ENCODE measurements around the gene TRIM9.
"Not testable (repeated sequence)": the region's sequence is repeated elsewhere in the genome, so short reads cannot be mapped to it uniquely, and the experiment has no call there.

Gene TRIM9

DNA sequence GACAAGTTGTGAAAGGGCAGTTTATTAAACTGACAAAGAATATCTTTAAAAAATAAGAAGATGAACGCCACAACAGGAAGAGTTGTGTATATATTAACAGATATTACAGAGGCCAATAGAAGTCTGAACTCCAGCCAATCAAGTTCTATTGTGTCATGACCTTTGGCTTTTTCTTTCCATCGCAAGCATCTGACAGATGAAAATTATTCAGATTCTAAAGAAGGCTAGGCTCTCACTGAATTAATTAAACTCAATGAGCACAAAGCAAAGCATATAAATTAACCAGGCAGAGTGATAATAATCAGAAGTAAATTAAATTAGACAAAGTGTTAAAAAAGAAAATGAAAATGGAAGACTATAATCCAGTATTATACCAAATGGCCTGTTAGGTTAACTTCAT lies 88.6 kb downstream of the TRIM9 start:
- H3K9ac ChIP-seq (ENCODE audit: low read depth, low read length), result no peak overlapping the region
- no peaks in the 10 kb centered on the region for H3K9me3 ChIP-seq (ENCODE audit: control insufficient read depth, insufficient read depth, low read length)
- H3K27ac ChIP-seq (ENCODE audit: low read depth, low read length), result no peak overlapping the region

DNA sequence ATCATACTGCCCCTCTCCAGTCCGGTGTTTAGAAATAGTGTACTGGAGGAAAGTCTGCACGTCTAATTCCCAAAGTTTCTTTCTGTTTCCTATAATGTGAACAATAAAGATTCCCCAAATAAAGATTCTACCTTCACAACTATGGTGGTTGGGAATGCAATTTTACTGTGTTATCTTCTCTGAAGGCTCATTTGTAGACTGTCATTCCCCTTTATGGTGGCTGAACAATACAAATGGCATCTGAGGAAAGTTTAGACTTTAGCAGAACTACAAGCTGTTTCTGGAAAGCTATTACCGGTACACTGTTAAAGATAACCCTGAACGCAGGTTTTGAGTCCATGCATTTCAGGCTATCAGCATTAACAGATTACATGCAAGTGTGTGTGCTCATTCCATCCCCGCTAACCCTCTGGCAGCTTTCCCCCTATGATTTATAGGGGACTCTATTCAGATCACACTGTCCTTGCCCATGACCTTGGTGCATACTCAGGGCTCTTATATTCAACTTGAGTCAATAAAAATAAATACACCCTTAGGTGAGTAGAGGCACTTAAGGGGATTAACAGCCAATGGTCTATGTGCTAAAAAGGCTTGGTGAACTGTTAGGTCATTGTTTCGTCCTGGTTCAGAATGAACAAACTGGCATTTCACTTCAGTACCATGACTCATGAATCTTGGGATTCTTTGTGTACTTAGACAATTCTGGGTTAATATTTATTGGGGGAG lies 89.9 kb downstream of the TRIM9 start:
- Histone ChIP-seq H3K36me3 (ENCODE audit: control insufficient read depth, insufficient read depth, low read length) (no peaks in the 10 kb centered on the region), H3K9ac (ENCODE audit: low read depth, low read length) (no peak overlapping the region), H3K4me3 (ENCODE audit: low read depth, low read length) (no peak overlapping the region), H3K27me3 (ENCODE audit: control insufficient read depth, insufficient read depth, low read length) (no peaks in the 10 kb centered on the region), H3K4me1 (ENCODE audit: control insufficient read depth, insufficient read depth, low read length) (no peaks in the 10 kb centered on the region), H3K27ac (ENCODE audit: low read depth, low read length) (no peak overlapping the region), H3K9me3 (ENCODE audit: control insufficient read depth, insufficient read depth, low read length) (no peaks in the 10 kb centered on the region)

More for the DNA sequence above, 88.6 kb downstream of the TRIM9 start:
- Histone ChIP-seq H3K4me1 (ENCODE audit: control insufficient read depth, insufficient read depth, low read length) (no peaks in the 10 kb centered on the region), H3K36me3 (ENCODE audit: control insufficient read depth, insufficient read depth, low read length) (no peaks in the 10 kb centered on the region), H3K27me3 (ENCODE audit: control insufficient read depth, insufficient read depth, low read length) (no peaks in the 10 kb centered on the region), H3K4me3 (ENCODE audit: low read depth, low read length) (no peak overlapping the region)

DNA sequence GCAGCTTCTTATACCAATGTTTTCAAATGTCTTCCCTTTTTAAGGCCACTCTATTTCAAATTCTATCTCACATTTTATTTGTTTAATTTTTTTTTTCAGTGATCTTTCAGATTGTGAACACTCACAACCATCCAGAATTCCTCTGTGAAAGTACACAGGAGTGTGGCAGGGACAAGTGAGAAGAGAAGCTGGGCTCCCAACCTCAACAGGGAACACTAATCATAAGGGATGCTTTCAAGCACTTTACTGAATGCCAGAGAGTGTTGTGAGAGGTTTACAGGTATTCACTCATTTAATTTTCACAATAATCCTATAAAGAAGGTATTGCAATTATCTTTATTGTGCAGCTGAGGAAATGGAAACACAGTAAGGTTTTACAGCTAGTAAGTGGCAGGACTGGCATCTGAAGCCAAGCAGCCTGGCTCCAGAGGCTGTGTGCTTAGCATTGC lies 90.5 kb downstream of the TRIM9 start:
- Histone ChIP-seq H3K4me1 (ENCODE audit: control insufficient read depth, insufficient read depth, low read length) (no peaks in the 10 kb centered on the region), H3K27ac (ENCODE audit: low read depth, low read length) (no peak overlapping the region), H3K4me3 (ENCODE audit: low read depth, low read length) (no peak overlapping the region), H3K27me3 (ENCODE audit: control insufficient read depth, insufficient read depth, low read length) (no peaks in the 10 kb centered on the region), H3K36me3 (ENCODE audit: control insufficient read depth, insufficient read depth, low read length) (no peaks in the 10 kb centered on the region), H3K9ac (ENCODE audit: low read depth, low read length) (no peak overlapping the region), H3K9me3 (ENCODE audit: control insufficient read depth, insufficient read depth, low read length) (no peaks in the 10 kb centered on the region)

DNA sequence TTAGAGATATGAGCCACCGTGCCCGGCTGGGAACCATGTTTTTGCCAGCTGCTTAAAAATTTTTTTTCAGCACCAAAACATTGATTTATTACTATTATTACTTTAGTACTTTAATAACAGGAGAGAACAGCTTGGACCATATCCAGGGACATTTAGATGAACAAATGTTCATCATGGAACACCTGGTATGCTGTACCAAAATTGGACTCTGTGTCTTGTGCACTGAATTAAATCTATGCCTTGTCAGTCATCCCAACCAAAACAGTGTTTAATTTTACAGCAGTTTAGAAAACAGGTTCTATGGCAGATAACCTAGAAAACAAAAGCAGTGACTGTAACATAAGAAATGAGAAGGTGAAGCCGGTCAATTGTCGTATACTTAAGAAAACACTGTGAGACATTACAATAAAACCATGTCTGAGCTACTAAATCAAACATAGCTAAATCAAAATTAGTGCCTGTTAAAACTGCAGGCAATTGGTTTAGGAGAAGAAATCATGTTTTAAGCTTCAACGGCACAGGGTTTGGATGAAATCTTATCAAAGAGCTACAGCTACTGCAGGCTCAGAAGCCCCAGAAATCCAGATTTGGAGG lies 92.4 kb downstream of the TRIM9 start:
- no peaks in the 10 kb centered on the region for H3K27me3 ChIP-seq (ENCODE audit: control insufficient read depth, insufficient read depth, low read length)
- no peaks in the 10 kb centered on the region for H3K9me3 ChIP-seq (ENCODE audit: control insufficient read depth, insufficient read depth, low read length)
- no peak overlapping the region for H3K9ac ChIP-seq (ENCODE audit: low read depth, low read length)
- H3K4me1 ChIP-seq (ENCODE audit: control insufficient read depth, insufficient read depth, low read length), result 0 out of 2 replicates have a peak, but pooled peaks cover 5% of the 10 kb centered on the region
- no peak overlapping the region for H3K27ac ChIP-seq (ENCODE audit: low read depth, low read length)
- H3K36me3 ChIP-seq (ENCODE audit: control insufficient read depth, insufficient read depth, low read length), result no peaks in the 10 kb centered on the region
- H3K4me3 ChIP-seq (ENCODE audit: low read depth, low read length), result no peak overlapping the region

DNA sequence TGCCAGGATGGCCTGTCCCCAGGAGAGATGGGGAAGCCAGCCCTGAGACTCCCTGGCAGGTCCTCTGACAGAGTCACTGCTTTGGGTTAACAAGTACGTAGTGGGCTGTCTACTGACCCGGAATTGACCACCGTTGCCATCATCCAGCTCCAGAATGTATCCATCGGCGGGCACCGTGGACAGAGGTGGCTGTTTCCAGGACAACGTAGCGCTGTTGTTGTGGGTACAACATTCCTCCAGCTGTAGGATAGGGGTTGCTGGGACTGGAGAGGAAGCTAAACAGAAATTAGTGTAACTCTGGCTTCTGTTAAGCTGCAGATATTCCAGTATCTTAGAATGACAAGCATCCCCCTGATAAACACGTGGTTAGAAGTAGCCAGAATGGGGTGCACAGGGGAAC lies 94.3 kb downstream of the TRIM9 start:
- H3K27me3 ChIP-seq (ENCODE audit: control insufficient read depth, insufficient read depth, low read length), result no peaks in the 10 kb centered on the region
- H3K27ac ChIP-seq (ENCODE audit: low read depth, low read length), result no peak overlapping the region
- H3K4me3 ChIP-seq (ENCODE audit: low read depth, low read length), result no peak overlapping the region
- no peaks in the 10 kb centered on the region for H3K36me3 ChIP-seq (ENCODE audit: control insufficient read depth, insufficient read depth, low read length)
- H3K9ac ChIP-seq (ENCODE audit: low read depth, low read length), result no peak overlapping the region
- no peaks in the 10 kb centered on the region for H3K9me3 ChIP-seq (ENCODE audit: control insufficient read depth, insufficient read depth, low read length)
- H3K4me1 ChIP-seq (ENCODE audit: control insufficient read depth, insufficient read depth, low read length), result 0 out of 2 replicates have a peak, but pooled peaks cover 5% of the 10 kb centered on the region

DNA sequence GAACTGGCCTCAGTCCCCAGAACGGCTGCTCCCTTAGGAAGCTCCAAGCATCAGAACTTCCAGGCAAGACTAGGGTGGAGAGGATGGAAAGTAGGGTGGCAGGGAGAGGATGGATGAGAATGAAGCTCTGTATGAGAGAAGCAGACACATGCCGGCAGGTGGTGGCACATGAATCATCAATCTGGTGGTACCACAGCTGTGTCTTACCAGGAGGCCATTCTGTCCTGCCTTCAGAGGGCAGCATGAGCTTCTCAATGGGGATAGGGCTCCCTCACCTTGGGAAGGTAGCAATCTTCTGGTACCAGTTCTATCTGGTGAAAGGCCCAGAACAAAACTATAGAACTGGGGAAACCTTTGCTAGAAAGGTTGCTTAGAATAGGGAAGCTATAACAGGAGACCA lies 95.2 kb downstream of the TRIM9 start:
- H3K4me1 ChIP-seq (ENCODE audit: control insufficient read depth, insufficient read depth, low read length), result 0 out of 2 replicates have a peak, but pooled peaks cover 5% of the 10 kb centered on the region
- H3K27ac ChIP-seq (ENCODE audit: low read depth, low read length), result no peak overlapping the region
- H3K9ac ChIP-seq (ENCODE audit: low read depth, low read length), result no peak overlapping the region
- H3K9me3 ChIP-seq (ENCODE audit: control insufficient read depth, insufficient read depth, low read length), result no peaks in the 10 kb centered on the region
- H3K36me3 ChIP-seq (ENCODE audit: control insufficient read depth, insufficient read depth, low read length), result no peaks in the 10 kb centered on the region
- no peak overlapping the region for H3K4me3 ChIP-seq (ENCODE audit: low read depth, low read length)
- no peaks in the 10 kb centered on the region for H3K27me3 ChIP-seq (ENCODE audit: control insufficient read depth, insufficient read depth, low read length)

DNA sequence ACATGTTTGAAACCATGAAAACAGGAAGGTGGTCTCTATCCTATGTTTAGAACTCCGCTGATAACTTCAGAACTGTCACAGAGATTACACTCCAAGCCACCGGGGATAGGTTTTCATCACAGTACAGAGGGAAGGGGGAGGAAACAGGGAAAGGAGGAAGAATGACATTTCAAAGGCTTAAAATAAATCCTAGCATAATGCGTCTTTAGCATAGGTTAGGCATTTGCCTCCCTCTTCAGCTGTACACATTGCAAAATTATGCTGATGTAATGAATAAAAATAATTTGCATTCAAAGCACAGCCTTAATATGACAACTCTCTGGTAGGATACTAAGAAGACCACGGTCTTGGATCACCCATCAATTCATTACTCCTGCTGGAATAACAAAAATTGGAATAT lies 96.3 kb downstream of the TRIM9 start:
- no peak overlapping the region for H3K27ac ChIP-seq (ENCODE audit: low read depth, low read length)
- no peaks in the 10 kb centered on the region for H3K9me3 ChIP-seq (ENCODE audit: control insufficient read depth, insufficient read depth, low read length)
- no peak overlapping the region for H3K9ac ChIP-seq (ENCODE audit: low read depth, low read length)
- no peaks in the 10 kb centered on the region for H3K27me3 ChIP-seq (ENCODE audit: control insufficient read depth, insufficient read depth, low read length)
- 0 out of 2 replicates have a peak, but pooled peaks cover 5% of the 10 kb centered on the region for H3K4me1 ChIP-seq (ENCODE audit: control insufficient read depth, insufficient read depth, low read length)
- H3K36me3 ChIP-seq (ENCODE audit: control insufficient read depth, insufficient read depth, low read length), result no peaks in the 10 kb centered on the region
- H3K4me3 ChIP-seq (ENCODE audit: low read depth, low read length), result no peak overlapping the region

DNA sequence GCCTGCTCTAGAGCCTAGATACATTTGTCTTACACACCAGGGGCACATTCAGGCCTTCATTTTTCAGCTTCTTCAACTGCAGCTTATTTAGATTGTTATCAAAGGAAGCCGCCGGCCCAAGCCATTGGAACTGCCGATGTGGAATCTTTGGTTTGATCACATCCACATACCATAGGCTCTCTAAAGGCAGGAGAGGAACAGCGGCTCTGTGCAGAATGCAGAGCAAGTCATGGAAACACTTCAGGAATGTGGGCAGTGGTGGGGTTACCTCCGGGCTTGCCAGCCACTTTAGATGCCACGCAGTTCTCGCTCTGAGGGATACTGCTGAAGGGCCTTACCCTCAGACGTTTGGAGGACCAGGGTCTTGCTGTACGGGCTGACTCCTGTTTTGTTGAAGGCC lies 97.2 kb downstream of the TRIM9 start:
- H3K4me3 ChIP-seq (ENCODE audit: low read depth, low read length), result no peak overlapping the region
- no peak overlapping the region for H3K27ac ChIP-seq (ENCODE audit: low read depth, low read length)
- 0 out of 2 replicates have a peak, but pooled peaks cover 5% of the 10 kb centered on the region for H3K4me1 ChIP-seq (ENCODE audit: control insufficient read depth, insufficient read depth, low read length)
- H3K9me3 ChIP-seq (ENCODE audit: control insufficient read depth, insufficient read depth, low read length), result no peaks in the 10 kb centered on the region
- no peaks in the 10 kb centered on the region for H3K36me3 ChIP-seq (ENCODE audit: control insufficient read depth, insufficient read depth, low read length)
- H3K27me3 ChIP-seq (ENCODE audit: control insufficient read depth, insufficient read depth, low read length), result no peaks in the 10 kb centered on the region
- no peak overlapping the region for H3K9ac ChIP-seq (ENCODE audit: low read depth, low read length)

DNA sequence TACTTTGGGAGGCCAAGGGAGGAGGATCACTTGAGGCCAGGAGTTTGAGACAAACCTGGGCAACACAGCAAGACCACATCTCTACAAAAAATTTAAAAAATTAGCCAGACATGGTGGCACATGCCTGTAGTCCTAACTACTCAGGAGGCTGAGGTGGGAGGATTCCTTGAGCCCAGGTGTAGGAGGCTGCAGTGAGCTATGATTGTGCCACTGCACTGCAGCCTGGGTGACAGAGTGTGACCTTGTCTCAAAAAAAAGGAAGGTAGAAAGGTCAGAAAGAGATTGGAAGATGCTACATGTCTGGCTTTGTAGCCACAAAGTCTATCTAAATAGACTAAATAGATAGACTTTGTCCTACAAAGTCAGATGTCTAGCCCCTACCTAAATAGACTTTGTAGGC lies 100.7 kb downstream of the TRIM9 start:
- not testable (repeated sequence) for H3K36me3 ChIP-seq (ENCODE audit: control insufficient read depth, insufficient read depth, low read length); H3K9ac ChIP-seq (ENCODE audit: low read depth, low read length); H3K4me3 ChIP-seq (ENCODE audit: low read depth, low read length); H3K4me1 ChIP-seq (ENCODE audit: control insufficient read depth, insufficient read depth, low read length); H3K27me3 ChIP-seq (ENCODE audit: control insufficient read depth, insufficient read depth, low read length); H3K27ac ChIP-seq (ENCODE audit: low read depth, low read length); H3K9me3 ChIP-seq (ENCODE audit: control insufficient read depth, insufficient read depth, low read length)

DNA sequence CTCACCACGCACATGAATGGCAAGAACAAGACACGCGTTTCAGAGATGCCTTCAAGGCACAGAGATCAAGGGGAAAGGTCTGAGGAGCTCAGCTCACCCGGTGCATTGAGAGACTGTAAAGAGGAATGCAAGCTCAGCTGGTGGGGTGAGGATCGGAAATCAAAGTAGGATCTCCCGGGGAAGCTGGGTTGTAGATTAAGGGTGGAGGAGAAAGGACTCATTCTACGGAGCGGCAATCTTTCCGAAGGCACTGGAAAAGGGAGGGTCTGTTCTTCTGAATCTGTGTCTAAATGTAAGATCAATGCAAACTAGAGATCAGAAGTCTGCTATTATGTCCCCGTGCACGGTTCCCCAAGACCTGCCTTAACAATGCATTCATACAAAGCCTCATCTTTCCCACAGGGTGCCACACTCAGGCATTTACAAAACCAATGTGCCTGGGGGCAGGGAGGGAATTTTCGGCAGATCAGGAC lies 109.0 kb downstream of the TRIM9 start:
- H3K27me3 ChIP-seq (ENCODE audit: control insufficient read depth, insufficient read depth, low read length), result no peaks in the 10 kb centered on the region
- no peaks in the 10 kb centered on the region for H3K36me3 ChIP-seq (ENCODE audit: control insufficient read depth, insufficient read depth, low read length)
- no peaks in the 10 kb centered on the region for H3K9me3 ChIP-seq (ENCODE audit: control insufficient read depth, insufficient read depth, low read length)
- no peak overlapping the region for H3K9ac ChIP-seq (ENCODE audit: low read depth, low read length)
- H3K27ac ChIP-seq (ENCODE audit: low read depth, low read length), result no peak overlapping the region
- H3K4me1 ChIP-seq (ENCODE audit: control insufficient read depth, insufficient read depth, low read length), result peaks cover 31% of the 10 kb centered on the region
- H3K4me3 ChIP-seq (ENCODE audit: low read depth, low read length), result no peak overlapping the region

DNA sequence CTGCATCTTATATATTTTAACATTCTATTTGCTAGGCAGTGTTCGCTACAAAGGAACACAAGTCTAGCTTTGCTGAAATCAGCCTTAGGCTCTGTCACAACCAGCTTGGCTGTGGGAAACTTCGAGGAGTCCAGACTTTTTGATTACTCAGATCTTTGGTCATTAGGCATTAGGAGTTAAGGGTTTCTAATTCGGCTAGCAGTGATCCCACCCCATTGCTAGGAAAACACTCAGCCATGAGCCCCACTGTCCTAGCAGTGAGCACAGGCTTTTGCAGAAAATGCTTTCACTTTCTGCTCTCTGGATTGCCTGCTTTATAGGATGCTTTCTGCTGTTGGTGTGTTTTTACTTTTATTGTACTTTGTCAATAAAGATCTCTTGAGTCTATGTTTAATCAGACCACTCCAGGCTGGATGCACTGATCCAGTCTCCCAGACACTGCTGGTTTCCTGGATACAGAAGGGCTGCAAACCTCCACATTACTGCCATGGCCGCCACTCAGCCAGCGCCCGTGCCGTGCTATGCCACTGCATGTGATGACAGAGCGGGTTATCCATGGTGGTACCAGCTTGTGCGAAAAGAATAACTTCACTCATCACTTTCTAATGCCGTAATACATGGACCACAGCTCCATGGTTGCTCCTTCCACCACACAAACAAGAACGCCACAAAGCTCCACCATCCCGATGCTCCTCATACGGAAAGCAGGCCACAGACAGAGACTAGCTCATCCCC lies 109.6 kb downstream of the TRIM9 start:
- Histone ChIP-seq H3K4me3 (ENCODE audit: low read depth, low read length) (no peak overlapping the region), H3K27ac (ENCODE audit: low read depth, low read length) (no peak overlapping the region), H3K27me3 (ENCODE audit: control insufficient read depth, insufficient read depth, low read length) (no peaks in the 10 kb centered on the region), H3K9me3 (ENCODE audit: control insufficient read depth, insufficient read depth, low read length) (no peaks in the 10 kb centered on the region), H3K4me1 (ENCODE audit: control insufficient read depth, insufficient read depth, low read length) (peaks cover 31% of the 10 kb centered on the region), H3K36me3 (ENCODE audit: control insufficient read depth, insufficient read depth, low read length) (no peaks in the 10 kb centered on the region), H3K9ac (ENCODE audit: low read depth, low read length) (no peak overlapping the region)

All from HUES48 (cell line).